GM23338 (cell line): ENCODE data around the gene RPS29. TPM values are rescaled to one million over a fixed set of nuclear protein-coding genes. Genes with fewer than 3 reads are reported as not detected.

Source experiments
- ATAC-seq: fragments of 200-7000 bp; cut with Tn5 transposase; 3 replicates; pipeline ENCODE4 v1.9.1; 2020
- DNase-seq: peaks from one replicate; pipeline ENCODE4 v3.0.0-alpha.2; 2015; ENCODE audit warnings: low spot score
- H2AFZ ChIP-seq: fragments of 200-600 bp; sonication (generic); 2 replicates; pipeline ENCODE4 v1.8.0; 2016; ENCODE audit warnings: antibody characterized with exemption, mild to moderate bottlenecking, moderate library complexity
- H3F3A ChIP-seq: fragments of 200-600 bp; sonication (generic); replicated peaks from 2 replicates; pipeline ENCODE4 v1.8.0; 2017; ENCODE audit warnings: antibody characterized with exemption, mixed run types, low read depth
- H3K27ac ChIP-seq: fragments of 200-600 bp; sonication (generic); 2 replicates; pipeline ENCODE4 v1.6.1; 2016; ENCODE audit warnings: low read depth
- H3K27me3 ChIP-seq: fragments of 200-600 bp; sonication (generic); 2 replicates; pipeline ENCODE4 v1.8.0; 2016; ENCODE audit warnings: mild to moderate bottlenecking, mixed run types, moderate library complexity; ENCODE audit not compliant: insufficient read depth
- H3K36me3 ChIP-seq: fragments of 200-600 bp; sonication (generic); 2 replicates; pipeline ENCODE4 v1.8.0; 2016; ENCODE audit warnings: mild to moderate bottlenecking; ENCODE audit not compliant: insufficient read depth
- H3K4me1 ChIP-seq: fragments of 200-600 bp; sonication (generic); 2 replicates; pipeline ENCODE4 v1.8.0; 2016; ENCODE audit warnings: mild to moderate bottlenecking, moderate library complexity; ENCODE audit not compliant: insufficient read depth
- H3K4me2 ChIP-seq: fragments of 200-600 bp; sonication (generic); 2 replicates; pipeline ENCODE4 v1.7.1; 2017; ENCODE audit warnings: mixed run types
- H3K4me3 ChIP-seq: fragments of 200-600 bp; sonication (generic); 2 replicates; pipeline ENCODE4 v1.6.1; 2016; ENCODE audit warnings: mixed run types
- H3K79me2 ChIP-seq: fragments of 200-600 bp; sonication (generic); replicated peaks from 2 replicates; pipeline ENCODE4 v1.8.0; 2017; ENCODE audit warnings: mild to moderate bottlenecking; ENCODE audit not compliant: insufficient read depth
- H3K9me2 ChIP-seq: fragments of 200-600 bp; sonication (generic); 2 replicates; pipeline ENCODE4 v1.8.0; 2017; ENCODE audit not compliant: insufficient read depth
- H4K20me1 ChIP-seq: fragments of 200-600 bp; sonication (generic); replicated peaks from 2 replicates; pipeline ENCODE4 v1.8.0; 2017; ENCODE audit warnings: mild to moderate bottlenecking; ENCODE audit not compliant: insufficient read depth
- H3K27ac Mint-ChIP-seq: 2 replicates; pipeline ENCODE4 v1.8.0; 2020; ENCODE audit warnings: inconsistent platforms, mild to moderate bottlenecking, moderate library complexity, mixed read lengths
- H3K27me3 Mint-ChIP-seq: 3 replicates; pipeline ENCODE4 v1.8.0; 2022; ENCODE audit warnings: low read depth, mild to moderate bottlenecking, moderate library complexity, mixed read lengths, inconsistent platforms; ENCODE audit not compliant: insufficient read depth, poor library complexity
- H3K36me3 Mint-ChIP-seq: 3 replicates; pipeline ENCODE4 v1.8.0; 2021; ENCODE audit warnings: low read depth, mild to moderate bottlenecking, inconsistent platforms, moderate library complexity, mixed read lengths
- H3K4me1 Mint-ChIP-seq: 3 replicates; pipeline ENCODE4 v1.8.0; 2020; ENCODE audit warnings: mild to moderate bottlenecking, inconsistent platforms, mixed read lengths
- H3K4me3 Mint-ChIP-seq: 3 replicates; pipeline ENCODE4 v1.8.0; 2021; ENCODE audit warnings: moderate library complexity, mild to moderate bottlenecking, inconsistent platforms, mixed read lengths
- H3K9me3 Mint-ChIP-seq: 3 replicates; pipeline ENCODE4 v1.8.0; 2020; ENCODE audit warnings: moderate library complexity, mild to moderate bottlenecking, inconsistent platforms, mixed read lengths
- CREB1 ChIP-seq: fragments of 250-450 bp; sonication (Bioruptor Pico); IDR thresholded peaks from 2 replicates; pipeline ENCODE4 v1.5.0; 2020; ENCODE audit warnings: low read depth, mild to moderate bottlenecking, moderate library complexity
- EZH2 ChIP-seq: fragments of 200-600 bp; sonication (generic); IDR thresholded peaks from one replicate; pipeline ENCODE4 v1.8.0; 2017; ENCODE audit warnings: antibody characterized with exemption, mild to moderate bottlenecking, low read depth; ENCODE audit not compliant: unreplicated experiment
- EZH2phosphoT487 ChIP-seq: fragments of 200-600 bp; sonication (generic); IDR thresholded peaks from one replicate; pipeline ENCODE4 v1.8.1; 2018; ENCODE audit warnings: antibody characterized with exemption; ENCODE audit not compliant: unreplicated experiment
- JUNB ChIP-seq: IDR thresholded peaks from one replicate; pipeline ENCODE4 v1.6.1; 2016; ENCODE audit warnings: antibody characterized with exemption; ENCODE audit not compliant: unreplicated experiment
- NANOG ChIP-seq: IDR thresholded peaks from 2 replicates; pipeline ENCODE4 v1.6.1; 2016; ENCODE audit warnings: antibody characterized with exemption, borderline replicate concordance
- POLR2AphosphoS5 ChIP-seq: IDR thresholded peaks from 2 replicates; pipeline ENCODE4 v1.6.1; 2016; ENCODE audit warnings: antibody characterized with exemption, low read depth
- STAT1 ChIP-seq: IDR thresholded peaks from one replicate; pipeline ENCODE4 v1.6.1; 2016; ENCODE audit warnings: antibody characterized with exemption; ENCODE audit not compliant: unreplicated experiment
- ZNF114 ChIP-seq: fragments of 250-450 bp; sonication (Bioruptor Pico); IDR thresholded peaks from 2 replicates; pipeline ENCODE4 v1.5.0; 2020; ENCODE audit warnings: mild to moderate bottlenecking, moderate library complexity
- ZNF331 ChIP-seq: fragments of 250-450 bp; sonication (Bioruptor Pico); IDR thresholded peaks from 2 replicates; pipeline ENCODE4 v1.5.0; 2020; ENCODE audit warnings: low read depth, mild to moderate bottlenecking, moderate library complexity
- polyA plus RNA-seq: library from polyadenylated mRNA; unstranded; fragments of >200 nt; fragmentation: Nextera tagmentation; extraction: Ambion mirVana; gene quantifications from 2 replicates; pipeline ENCODE4 v1.2.1, GENCODE V29; 2016
- total RNA-seq: library from RNA; depleted of rRNA; stranded (reverse); fragments of >200 nt; shearing (Covaris generic); gene quantifications from 2 replicates; pipeline ENCODE4 v1.2.3, GENCODE V29; 2014
- TF ChIP-seq, protein P1 (sequence below): IDR thresholded peaks from one replicate; pipeline ENCODE4 v1.6.1; 2018; ENCODE audit warnings: antibody characterized with exemption; ENCODE audit not compliant: unreplicated experiment
- TF ChIP-seq, protein P2 (sequence below): fragments of 250-450 bp; sonication (Bioruptor Pico); IDR thresholded peaks from 2 replicates; pipeline ENCODE4 v1.5.0; 2020; ENCODE audit warnings: mild to moderate bottlenecking, moderate library complexity
- TF ChIP-seq, protein P3 (sequence below), 2 experiments: fragments of 200-600 bp in 1 of 2; sonication (generic) in 1 of 2; conservative IDR thresholded peaks; 2 replicates each; pipeline versions ENCODE4 v1.5.1 to v1.6.1; 2016 to 2017; ENCODE audit warnings: antibody characterized with exemption in 2 of 2, low read depth in 2 of 2, mild to moderate bottlenecking in 2 of 2, moderate library complexity in 1 of 2
- TF ChIP-seq, protein P4 (sequence below): IDR thresholded peaks from 2 replicates; pipeline ENCODE4 v1.6.1; 2016; ENCODE audit warnings: antibody characterized with exemption

Gene RPS29
- total and polyA plus RNA-seq, 2 experiments from 2014 or later: 2,560 to 3,734 TPM

DNA sequence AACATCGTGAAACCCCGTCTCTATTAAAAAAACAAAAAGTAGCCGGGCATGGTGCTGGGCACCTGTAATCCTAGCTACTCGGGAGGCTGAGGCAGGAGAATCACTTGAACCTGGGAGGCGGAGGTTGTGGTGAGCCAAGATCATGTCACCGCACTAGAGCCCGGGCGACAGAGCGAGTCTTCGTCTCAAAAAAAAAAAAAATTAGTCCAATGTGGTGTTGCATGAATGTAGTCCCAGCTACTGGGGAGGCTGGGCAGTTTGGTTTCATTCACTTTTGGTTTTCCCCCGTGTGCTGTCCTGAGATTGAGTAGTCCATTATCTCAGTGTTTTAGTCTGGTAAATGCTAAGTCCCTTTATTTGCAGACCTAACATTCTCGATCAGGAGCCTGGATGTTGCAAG is 19.5 kb downstream of the RPS29 start:
- no peak overlapping the region for H3K4me3 Mint-ChIP-seq
- H3K27ac Mint-ChIP-seq: no peak overlapping the region
- H3F3A ChIP-seq: no peaks in the 10 kb centered on the region; the same call in 1 of the 2 replicates
- H3K4me3 ChIP-seq: no peak overlapping the region
- DNase-seq (no peak), ATAC-seq (no peak)
- no peaks in the 10 kb centered on the region for H3K79me2 ChIP-seq
- no peak overlapping the region for H3K4me2 ChIP-seq
- peaks cover 8% of the 10 kb centered on the region; the same call in 2 of the 3 replicates for H3K36me3 Mint-ChIP-seq
- no peaks in the 10 kb centered on the region for H3K4me1 Mint-ChIP-seq
- H3K27me3 ChIP-seq: no peaks in the 10 kb centered on the region
- no peak overlapping the region for H2AFZ ChIP-seq
- no peak overlapping the region for H3K27ac ChIP-seq
- no peaks in the 10 kb centered on the region for H3K9me2 ChIP-seq
- H4K20me1 ChIP-seq: 0 out of 2 replicates have a peak, but pooled peaks cover 3% of the 10 kb centered on the region
- peaks cover 5% of the 10 kb centered on the region for H3K27me3 Mint-ChIP-seq
- no peaks in the 10 kb centered on the region; the same call in 1 of the 2 replicates for H3K36me3 ChIP-seq
- TF ChIP-seq EZH2phosphoT487 (no peak), JUNB (no peak), ZNF114 (no peak), STAT1 (no peak), EZH2 (no peak), NANOG (no peak), ZNF331 (CRISPR knock-in tag) (no peak), POLR2AphosphoS5 (no peak), CREB1 (CRISPR knock-in tag) (no peak)
- TF ChIP-seq, protein P1, sequence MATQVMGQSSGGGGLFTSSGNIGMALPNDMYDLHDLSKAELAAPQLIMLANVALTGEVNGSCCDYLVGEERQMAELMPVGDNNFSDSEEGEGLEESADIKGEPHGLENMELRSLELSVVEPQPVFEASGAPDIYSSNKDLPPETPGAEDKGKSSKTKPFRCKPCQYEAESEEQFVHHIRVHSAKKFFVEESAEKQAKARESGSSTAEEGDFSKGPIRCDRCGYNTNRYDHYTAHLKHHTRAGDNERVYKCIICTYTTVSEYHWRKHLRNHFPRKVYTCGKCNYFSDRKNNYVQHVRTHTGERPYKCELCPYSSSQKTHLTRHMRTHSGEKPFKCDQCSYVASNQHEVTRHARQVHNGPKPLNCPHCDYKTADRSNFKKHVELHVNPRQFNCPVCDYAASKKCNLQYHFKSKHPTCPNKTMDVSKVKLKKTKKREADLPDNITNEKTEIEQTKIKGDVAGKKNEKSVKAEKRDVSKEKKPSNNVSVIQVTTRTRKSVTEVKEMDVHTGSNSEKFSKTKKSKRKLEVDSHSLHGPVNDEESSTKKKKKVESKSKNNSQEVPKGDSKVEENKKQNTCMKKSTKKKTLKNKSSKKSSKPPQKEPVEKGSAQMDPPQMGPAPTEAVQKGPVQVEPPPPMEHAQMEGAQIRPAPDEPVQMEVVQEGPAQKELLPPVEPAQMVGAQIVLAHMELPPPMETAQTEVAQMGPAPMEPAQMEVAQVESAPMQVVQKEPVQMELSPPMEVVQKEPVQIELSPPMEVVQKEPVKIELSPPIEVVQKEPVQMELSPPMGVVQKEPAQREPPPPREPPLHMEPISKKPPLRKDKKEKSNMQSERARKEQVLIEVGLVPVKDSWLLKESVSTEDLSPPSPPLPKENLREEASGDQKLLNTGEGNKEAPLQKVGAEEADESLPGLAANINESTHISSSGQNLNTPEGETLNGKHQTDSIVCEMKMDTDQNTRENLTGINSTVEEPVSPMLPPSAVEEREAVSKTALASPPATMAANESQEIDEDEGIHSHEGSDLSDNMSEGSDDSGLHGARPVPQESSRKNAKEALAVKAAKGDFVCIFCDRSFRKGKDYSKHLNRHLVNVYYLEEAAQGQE: no peak
- TF ChIP-seq, protein P2, sequence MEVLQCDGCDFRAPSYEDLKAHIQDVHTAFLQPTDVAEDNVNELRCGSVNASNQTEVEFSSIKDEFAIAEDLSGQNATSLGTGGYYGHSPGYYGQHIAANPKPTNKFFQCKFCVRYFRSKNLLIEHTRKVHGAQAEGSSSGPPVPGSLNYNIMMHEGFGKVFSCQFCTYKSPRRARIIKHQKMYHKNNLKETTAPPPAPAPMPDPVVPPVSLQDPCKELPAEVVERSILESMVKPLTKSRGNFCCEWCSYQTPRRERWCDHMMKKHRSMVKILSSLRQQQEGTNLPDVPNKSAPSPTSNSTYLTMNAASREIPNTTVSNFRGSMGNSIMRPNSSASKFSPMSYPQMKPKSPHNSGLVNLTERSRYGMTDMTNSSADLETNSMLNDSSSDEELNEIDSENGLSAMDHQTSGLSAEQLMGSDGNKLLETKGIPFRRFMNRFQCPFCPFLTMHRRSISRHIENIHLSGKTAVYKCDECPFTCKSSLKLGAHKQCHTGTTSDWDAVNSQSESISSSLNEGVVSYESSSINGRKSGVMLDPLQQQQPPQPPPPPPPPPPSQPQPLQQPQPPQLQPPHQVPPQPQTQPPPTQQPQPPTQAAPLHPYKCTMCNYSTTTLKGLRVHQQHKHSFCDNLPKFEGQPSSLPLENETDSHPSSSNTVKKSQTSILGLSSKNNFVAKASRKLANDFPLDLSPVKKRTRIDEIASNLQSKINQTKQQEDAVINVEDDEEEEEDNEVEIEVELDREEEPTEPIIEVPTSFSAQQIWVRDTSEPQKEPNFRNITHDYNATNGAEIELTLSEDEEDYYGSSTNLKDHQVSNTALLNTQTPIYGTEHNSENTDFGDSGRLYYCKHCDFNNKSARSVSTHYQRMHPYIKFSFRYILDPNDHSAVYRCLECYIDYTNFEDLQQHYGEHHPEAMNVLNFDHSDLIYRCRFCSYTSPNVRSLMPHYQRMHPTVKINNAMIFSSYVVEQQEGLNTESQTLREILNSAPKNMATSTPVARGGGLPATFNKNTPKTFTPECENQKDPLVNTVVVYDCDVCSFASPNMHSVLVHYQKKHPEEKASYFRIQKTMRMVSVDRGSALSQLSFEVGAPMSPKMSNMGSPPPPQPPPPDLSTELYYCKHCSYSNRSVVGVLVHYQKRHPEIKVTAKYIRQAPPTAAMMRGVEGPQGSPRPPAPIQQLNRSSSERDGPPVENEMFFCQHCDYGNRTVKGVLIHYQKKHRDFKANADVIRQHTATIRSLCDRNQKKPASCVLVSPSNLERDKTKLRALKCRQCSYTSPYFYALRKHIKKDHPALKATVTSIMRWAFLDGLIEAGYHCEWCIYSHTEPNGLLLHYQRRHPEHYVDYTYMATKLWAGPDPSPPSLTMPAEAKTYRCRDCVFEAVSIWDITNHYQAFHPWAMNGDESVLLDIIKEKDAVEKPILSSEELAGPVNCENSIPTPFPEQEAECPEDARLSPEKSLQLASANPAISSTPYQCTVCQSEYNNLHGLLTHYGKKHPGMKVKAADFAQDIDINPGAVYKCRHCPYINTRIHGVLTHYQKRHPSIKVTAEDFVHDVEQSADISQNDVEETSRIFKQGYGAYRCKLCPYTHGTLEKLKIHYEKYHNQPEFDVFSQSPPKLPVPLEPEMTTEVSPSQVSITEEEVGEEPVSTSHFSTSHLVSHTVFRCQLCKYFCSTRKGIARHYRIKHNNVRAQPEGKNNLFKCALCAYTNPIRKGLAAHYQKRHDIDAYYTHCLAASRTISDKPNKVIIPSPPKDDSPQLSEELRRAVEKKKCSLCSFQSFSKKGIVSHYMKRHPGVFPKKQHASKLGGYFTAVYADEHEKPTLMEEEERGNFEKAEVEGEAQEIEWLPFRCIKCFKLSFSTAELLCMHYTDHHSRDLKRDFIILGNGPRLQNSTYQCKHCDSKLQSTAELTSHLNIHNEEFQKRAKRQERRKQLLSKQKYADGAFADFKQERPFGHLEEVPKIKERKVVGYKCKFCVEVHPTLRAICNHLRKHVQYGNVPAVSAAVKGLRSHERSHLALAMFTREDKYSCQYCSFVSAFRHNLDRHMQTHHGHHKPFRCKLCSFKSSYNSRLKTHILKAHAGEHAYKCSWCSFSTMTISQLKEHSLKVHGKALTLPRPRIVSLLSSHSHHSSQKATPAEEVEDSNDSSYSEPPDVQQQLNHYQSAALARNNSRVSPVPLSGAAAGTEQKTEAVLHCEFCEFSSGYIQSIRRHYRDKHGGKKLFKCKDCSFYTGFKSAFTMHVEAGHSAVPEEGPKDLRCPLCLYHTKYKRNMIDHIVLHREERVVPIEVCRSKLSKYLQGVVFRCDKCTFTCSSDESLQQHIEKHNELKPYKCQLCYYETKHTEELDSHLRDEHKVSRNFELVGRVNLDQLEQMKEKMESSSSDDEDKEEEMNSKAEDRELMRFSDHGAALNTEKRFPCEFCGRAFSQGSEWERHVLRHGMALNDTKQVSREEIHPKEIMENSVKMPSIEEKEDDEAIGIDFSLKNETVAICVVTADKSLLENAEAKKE: no peak
- TF ChIP-seq, protein P3, sequence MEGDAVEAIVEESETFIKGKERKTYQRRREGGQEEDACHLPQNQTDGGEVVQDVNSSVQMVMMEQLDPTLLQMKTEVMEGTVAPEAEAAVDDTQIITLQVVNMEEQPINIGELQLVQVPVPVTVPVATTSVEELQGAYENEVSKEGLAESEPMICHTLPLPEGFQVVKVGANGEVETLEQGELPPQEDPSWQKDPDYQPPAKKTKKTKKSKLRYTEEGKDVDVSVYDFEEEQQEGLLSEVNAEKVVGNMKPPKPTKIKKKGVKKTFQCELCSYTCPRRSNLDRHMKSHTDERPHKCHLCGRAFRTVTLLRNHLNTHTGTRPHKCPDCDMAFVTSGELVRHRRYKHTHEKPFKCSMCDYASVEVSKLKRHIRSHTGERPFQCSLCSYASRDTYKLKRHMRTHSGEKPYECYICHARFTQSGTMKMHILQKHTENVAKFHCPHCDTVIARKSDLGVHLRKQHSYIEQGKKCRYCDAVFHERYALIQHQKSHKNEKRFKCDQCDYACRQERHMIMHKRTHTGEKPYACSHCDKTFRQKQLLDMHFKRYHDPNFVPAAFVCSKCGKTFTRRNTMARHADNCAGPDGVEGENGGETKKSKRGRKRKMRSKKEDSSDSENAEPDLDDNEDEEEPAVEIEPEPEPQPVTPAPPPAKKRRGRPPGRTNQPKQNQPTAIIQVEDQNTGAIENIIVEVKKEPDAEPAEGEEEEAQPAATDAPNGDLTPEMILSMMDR (conservative IDR thresholded peaks at IDR 0.05; ENCODE audit: low read depth in 2 of 2): no peak
- TF ChIP-seq, protein P4, sequence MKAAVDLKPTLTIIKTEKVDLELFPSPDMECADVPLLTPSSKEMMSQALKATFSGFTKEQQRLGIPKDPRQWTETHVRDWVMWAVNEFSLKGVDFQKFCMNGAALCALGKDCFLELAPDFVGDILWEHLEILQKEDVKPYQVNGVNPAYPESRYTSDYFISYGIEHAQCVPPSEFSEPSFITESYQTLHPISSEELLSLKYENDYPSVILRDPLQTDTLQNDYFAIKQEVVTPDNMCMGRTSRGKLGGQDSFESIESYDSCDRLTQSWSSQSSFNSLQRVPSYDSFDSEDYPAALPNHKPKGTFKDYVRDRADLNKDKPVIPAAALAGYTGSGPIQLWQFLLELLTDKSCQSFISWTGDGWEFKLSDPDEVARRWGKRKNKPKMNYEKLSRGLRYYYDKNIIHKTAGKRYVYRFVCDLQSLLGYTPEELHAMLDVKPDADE: no peak
- peaks cover 2% of the 10 kb centered on the region; the same call in 1 of the 3 replicates for H3K9me3 Mint-ChIP-seq
- H3K4me1 ChIP-seq: no peaks in the 10 kb centered on the region
